Prostate gland (tissue), 2 donors: ENCODE measurements around the gene GALNT7.
A peak's percentile ranks its signal among the peaks of the same experiment; 100 is the strongest.

ENCODE experiments used
- CTCF ChIP-seq, 4 experiments: fragments of 200-600 bp in 2 of 4; fragments of 450-650 bp in 2 of 4; sonication (generic) in 2 of 4; IDR thresholded peaks; 1 replicate in 3 of 4; 2 replicates in 1 of 4; pipeline ENCODE4 v1.5.1; 2016 to 2019; ENCODE audit warnings: antibody characterized with exemption in 4 of 4, mild to moderate bottlenecking in 2 of 4, moderate library complexity in 2 of 4
- POLR2A ChIP-seq: fragments of 450-650 bp; IDR thresholded peaks from one replicate; pipeline ENCODE4 v1.6.1; 2016; ENCODE audit warnings: antibody characterized with exemption, mild to moderate bottlenecking

- TF ChIP-seq POLR2A (no peak), CTCF (IDR thresholded peaks at IDR 0.05) (peak; percentile 16 to 56 (median 40))
Observed at GRCh38 chr4:173318648-173319211, 150.1 kb downstream of the GALNT7 start.
